Hepatocyte (in vitro differentiated cells): Measurements from ENCODE around the gene TRAF2. TPM values are rescaled to one million over a fixed set of nuclear protein-coding genes. Genes with fewer than 3 reads are reported as not detected.

ENCODE experiments used
- DNase-seq: peaks from one replicate; pipeline ENCODE4 v3.0.0-alpha.2; 2016; ENCODE audit warnings: low spot score
- H2AFZ ChIP-seq: fragments of 200-600 bp; sonication (generic); 2 replicates; pipeline ENCODE4 v1.6.0; 2016; ENCODE audit warnings: antibody characterized with exemption, mild to moderate bottlenecking
- H3K27ac ChIP-seq: fragments of 200-600 bp; sonication (generic); 2 replicates; pipeline ENCODE4 v1.5.1; 2016; ENCODE audit warnings: mild to moderate bottlenecking
- H3K27me3 ChIP-seq: fragments of 200-600 bp; sonication (generic); 2 replicates; pipeline ENCODE4 v1.6.1; 2016
- H3K36me3 ChIP-seq: fragments of 200-600 bp; sonication (generic); replicated peaks from 2 replicates; pipeline ENCODE4 v1.5.1; 2016; ENCODE audit warnings: low read depth; ENCODE audit not compliant: insufficient read depth
- H3K4me1 ChIP-seq: fragments of 200-600 bp; sonication (generic); 2 replicates; pipeline ENCODE4 v1.5.1; 2016; ENCODE audit warnings: mild to moderate bottlenecking, moderate library complexity; ENCODE audit not compliant: insufficient read depth
- H3K4me2 ChIP-seq: fragments of 200-600 bp; sonication (generic); 2 replicates; pipeline ENCODE4 v1.6.0; 2016
- H3K4me3 ChIP-seq: fragments of 200-600 bp; sonication (generic); 2 replicates; pipeline ENCODE4 v1.5.1; 2016; ENCODE audit warnings: mild to moderate bottlenecking
- H3K79me2 ChIP-seq: fragments of 200-600 bp; sonication (generic); 2 replicates; pipeline ENCODE4 v1.6.0; 2017; ENCODE audit warnings: mild to moderate bottlenecking
- H3K9me2 ChIP-seq: fragments of 200-600 bp; sonication (generic); replicated peaks from 2 replicates; pipeline ENCODE4 v1.6.0; 2017; ENCODE audit warnings: mild to moderate bottlenecking; ENCODE audit not compliant: insufficient read depth
- H3K9me3 ChIP-seq: fragments of 200-600 bp; sonication (generic); 2 replicates; pipeline ENCODE4 v1.5.1; 2016; ENCODE audit warnings: low read depth, mild to moderate bottlenecking
- H4K20me1 ChIP-seq: fragments of 200-600 bp; sonication (generic); 2 replicates; pipeline ENCODE4 v1.6.0; 2016; ENCODE audit warnings: mild to moderate bottlenecking; ENCODE audit not compliant: insufficient read depth, poor library complexity, severe bottlenecking
- CTCF ChIP-seq: fragments of 200-600 bp; sonication (generic); IDR thresholded peaks from 2 replicates; pipeline ENCODE4 v1.5.1; 2016; ENCODE audit warnings: antibody characterized with exemption, mild to moderate bottlenecking; ENCODE audit not compliant: poor library complexity
- EZH2 ChIP-seq: fragments of 200-600 bp; sonication (generic); IDR thresholded peaks from 2 replicates; pipeline ENCODE4 v1.6.1; 2016; ENCODE audit warnings: antibody characterized with exemption, mild to moderate bottlenecking, borderline replicate concordance
- EZH2phosphoT487 ChIP-seq: fragments of 200-600 bp; sonication (generic); IDR thresholded peaks from one replicate; pipeline ENCODE4 v1.6.1; 2018; ENCODE audit warnings: antibody characterized with exemption, mild to moderate bottlenecking, low read depth, moderate library complexity; ENCODE audit not compliant: unreplicated experiment, severe bottlenecking
- WGBS: methylation state at CpG from one replicate; pipeline ENCODE4 v1.1.6; 2016; ENCODE audit warnings: low lambda C conversion rate; ENCODE audit errors: missing lambda C conversion rate; 5-methylcytosine and 5-hydroxymethylcytosine counted together
- polyA plus RNA-seq: library from polyadenylated mRNA; unstranded; fragments of >200 nt; fragmentation: Nextera tagmentation; extraction: Ambion mirVana; gene quantifications from 2 replicates; pipeline ENCODE4 v1.2.1, GENCODE V29; 2016
- total RNA-seq: library from RNA; depleted of rRNA; stranded (reverse); fragments of >200 nt; gene quantifications from 2 replicates; pipeline ENCODE4 v1.2.3, GENCODE V29; 2014

Gene TRAF2
- total and polyA plus RNA-seq, 2 experiments from 2014 or later: 7.6 to 12.4 TPM

DNA sequence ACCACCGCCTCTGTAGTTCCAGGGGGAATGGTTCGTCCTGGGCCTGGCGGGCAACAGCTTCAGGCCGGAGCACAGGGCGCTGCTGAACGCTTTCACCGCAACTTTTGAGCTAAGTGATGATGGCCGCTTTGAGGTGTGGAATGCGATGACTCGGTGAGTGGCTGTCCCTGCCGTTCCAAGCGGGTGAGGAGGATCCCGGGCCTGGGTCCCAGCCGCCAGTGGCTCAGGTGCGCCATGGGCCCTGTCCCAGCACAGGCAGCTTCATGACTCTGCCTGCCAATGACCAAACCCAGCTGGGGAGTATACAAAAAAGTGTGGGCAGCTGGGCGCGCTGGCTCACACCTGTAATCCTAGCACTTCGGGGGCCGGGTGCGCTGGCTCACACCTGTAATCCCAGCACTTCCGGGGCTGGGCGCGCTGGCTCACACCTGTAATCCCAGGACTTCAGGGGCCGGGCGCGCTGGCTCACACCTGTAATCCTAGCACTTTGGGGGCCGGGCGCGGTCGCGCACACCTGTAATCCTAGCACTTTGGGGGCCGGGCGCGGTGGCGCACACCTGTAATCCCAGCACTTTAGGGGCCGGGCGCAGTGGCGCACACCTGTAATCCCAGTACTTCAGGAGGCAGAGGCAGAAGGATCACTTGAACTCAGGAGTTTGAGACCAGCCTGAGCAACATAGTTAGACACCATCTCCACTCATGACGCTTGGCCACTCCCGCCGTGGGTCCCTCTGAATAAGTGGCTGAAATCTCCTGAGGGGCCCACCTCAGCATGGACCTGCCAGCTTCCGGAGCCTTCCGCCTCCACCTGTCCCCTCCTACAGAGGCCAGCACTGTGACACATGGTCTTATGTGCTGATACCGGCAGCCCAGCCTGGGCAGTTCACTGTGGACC is 66.8 kb downstream of the TRAF2 start:
- no peak overlapping the region for H3K27ac ChIP-seq
- H3K4me1 ChIP-seq: peaks cover 8% of the 10 kb centered on the region
- TF ChIP-seq EZH2phosphoT487: no peak
- no peak for TF ChIP-seq EZH2
- TF ChIP-seq CTCF: no peak
- no peak overlapping the region for H2AFZ ChIP-seq
- no peaks in the 10 kb centered on the region for H4K20me1 ChIP-seq
- H3K4me2 ChIP-seq: no peak overlapping the region
- no peak overlapping the region for H3K4me3 ChIP-seq
- 92% methylated on average over 34 of the region's 44 CpGs for WGBS
- H3K9me3 ChIP-seq: no peaks in the 10 kb centered on the region
- H3K79me2 ChIP-seq: peaks cover 3% of the 10 kb centered on the region
- H3K36me3 ChIP-seq: no peaks in the 10 kb centered on the region
- no peaks in the 10 kb centered on the region for H3K9me2 ChIP-seq
- no peak for DNase-seq
- no peaks in the 10 kb centered on the region for H3K27me3 ChIP-seq

DNA sequence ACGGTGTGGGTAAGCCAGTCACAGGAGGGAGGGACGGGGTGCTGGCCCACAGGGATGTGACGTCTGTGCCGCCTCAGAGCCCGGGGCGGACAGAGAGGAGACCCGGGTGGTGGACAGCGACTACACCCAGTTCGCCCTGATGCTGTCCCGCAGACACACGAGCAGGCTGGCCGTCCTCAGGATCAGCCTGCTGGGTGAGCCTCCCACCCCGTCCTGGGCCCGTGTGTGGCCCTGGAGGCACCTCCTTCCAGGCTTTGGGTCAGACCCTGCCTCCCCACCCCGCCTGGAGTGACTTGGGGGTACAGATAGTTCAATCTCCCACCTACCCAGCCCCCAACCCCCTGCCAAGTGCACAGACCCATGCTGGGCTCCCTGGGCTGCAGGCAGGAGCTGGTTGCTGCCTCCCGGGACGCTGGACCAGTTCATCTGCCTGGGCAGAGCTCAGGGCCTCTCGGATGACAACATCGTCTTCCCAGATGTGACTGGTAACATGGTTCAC is 67.5 kb downstream of the TRAF2 start:
- Histone ChIP-seq H3K4me1 (peaks cover 6% of the 10 kb centered on the region), H3K36me3 (no peaks in the 10 kb centered on the region), H3K4me2 (no peak overlapping the region), H3K9me2 (no peaks in the 10 kb centered on the region), H4K20me1 (no peaks in the 10 kb centered on the region), H3K79me2 (peaks cover 3% of the 10 kb centered on the region), H3K4me3 (no peak overlapping the region), H3K27ac (no peak overlapping the region), H2AFZ (no peak overlapping the region), H3K27me3 (no peaks in the 10 kb centered on the region), H3K9me3 (no peaks in the 10 kb centered on the region)
- TF ChIP-seq EZH2phosphoT487 (no peak), EZH2 (no peak), CTCF (no peak)
- WGBS: 89% methylated on average over 18 of the region's 19 CpGs
- DNase-seq: no peak

DNA sequence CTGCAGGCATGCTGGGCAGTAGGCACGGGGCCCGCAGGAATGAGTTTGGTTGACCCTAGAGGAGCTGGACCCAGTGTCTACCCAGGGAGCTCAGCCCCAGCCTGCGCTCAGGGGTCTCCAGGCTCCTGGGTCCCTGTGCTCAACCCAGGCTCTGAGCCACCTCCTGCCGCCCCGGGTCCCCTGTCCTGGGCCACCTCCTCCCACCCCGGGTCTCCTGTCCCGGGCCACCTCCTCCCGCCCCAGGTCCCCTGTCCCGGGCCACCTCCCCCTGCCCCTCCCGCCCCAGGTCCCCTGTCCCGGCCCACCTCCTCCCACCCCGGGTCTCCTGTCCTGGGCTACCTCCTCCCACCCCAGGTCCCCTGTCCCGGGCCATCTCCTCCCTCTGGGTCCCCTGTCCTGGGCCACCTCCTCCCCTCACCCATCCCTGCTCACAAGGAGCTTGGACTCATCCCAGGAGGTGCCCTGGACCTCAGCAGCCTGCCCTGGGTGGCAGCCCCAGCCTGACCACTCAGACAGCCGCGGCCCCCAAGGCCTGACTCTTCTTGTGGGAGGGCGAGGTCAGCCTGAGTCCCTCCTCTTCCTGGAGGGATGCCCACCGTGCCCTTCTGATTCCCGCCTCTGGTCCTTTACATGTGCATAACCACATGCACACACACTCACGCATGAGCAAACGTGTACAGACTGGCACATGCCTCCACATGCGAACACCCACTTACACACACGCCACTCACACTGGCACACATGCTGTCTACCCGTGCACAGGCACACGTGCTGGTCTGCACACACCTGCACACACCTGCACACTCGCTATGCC is 68.2 kb downstream of the TRAF2 start:
- 94% methylated on average over 16 of the region's 25 CpGs for WGBS
- Histone ChIP-seq H3K4me2 (no peak overlapping the region), H3K9me2 (no peaks in the 10 kb centered on the region), H3K4me1 (no peaks in the 10 kb centered on the region), H3K79me2 (peaks cover 3% of the 10 kb centered on the region), H3K27ac (no peak overlapping the region), H3K9me3 (no peaks in the 10 kb centered on the region), H3K4me3 (no peak overlapping the region), H2AFZ (no peak overlapping the region), H3K36me3 (no peaks in the 10 kb centered on the region), H4K20me1 (no peaks in the 10 kb centered on the region), H3K27me3 (no peaks in the 10 kb centered on the region)
- TF ChIP-seq EZH2phosphoT487: no peak
- TF ChIP-seq CTCF: no peak
- TF ChIP-seq EZH2: no peak
- no peak for DNase-seq
